Measurements from ENCODE around the gene SLC11A2. TPM values are rescaled to one million over a fixed set of nuclear protein-coding genes. Genes with fewer than 3 reads are reported as not detected.

SLC11A2 gene
- total RNA-seq, 1 experiment from 2014 or later, result 47.9 TPM

GRCh38 chr12:50952510-50952909, 73.7 kb downstream of the SLC11A2 start, which contains the start of gene HIGD1C:
TSS of gene HIGD1C (plus strand) at chr12:50952544. CDS start at chr12:50953999, 1,455 bp downstream.
- TF ChIP-seq CTCF (conservative IDR thresholded peaks at IDR 0.05), result no peak
- Histone ChIP-seq H2BK20ac (ENCODE audit: low read depth, low read length, poor library complexity, severe bottlenecking) (no peak within 1 kb of the TSS), H3K4me2 (ENCODE audit: insufficient read depth, insufficient read length, low read length) (no peak within 1 kb of the TSS), H2BK5ac (ENCODE audit: insufficient read length, low read length) (no peak within 1 kb of the TSS), H4K20me1 (ENCODE audit: control insufficient read depth, insufficient read depth, insufficient read length) (no peaks in the 10 kb centered on the region), H2AK5ac (ENCODE audit: insufficient read length, low read length) (no peak within 1 kb of the TSS), H4K91ac (ENCODE audit: insufficient read length, low read depth, low read length) (no peak within 1 kb of the TSS), H3K23me2 (ENCODE audit: insufficient read length, low read depth, low read length, poor library complexity, severe bottlenecking) (no peaks in the 10 kb centered on the region), H2BK120ac (ENCODE audit: low read depth, low read length, poor library complexity, severe bottlenecking) (no peak within 1 kb of the TSS), H3K4ac (ENCODE audit: low read depth, low read length) (no peak within 1 kb of the TSS), H2AFZ (ENCODE audit: low read length) (no peak within 1 kb of the TSS), H3K9ac (ENCODE audit: extremely low read depth, insufficient read length, low read length) (no peak within 1 kb of the TSS), H3K14ac (ENCODE audit: insufficient read depth, low read length) (no peak within 1 kb of the TSS; the same call in 1 of the 2 replicates), H3K4me1 (ENCODE audit: insufficient read depth, low read length) (no peaks in the 10 kb centered on the region), H3K79me2 (ENCODE audit: insufficient read depth, low read length) (no peaks in the 10 kb centered on the region), H3K56ac (ENCODE audit: insufficient read length, low read depth, low read length) (no peak within 1 kb of the TSS), H3K9me3 (ENCODE audit: control insufficient read depth, low read depth, low read length) (no peaks in the 10 kb centered on the region), H2BK12ac (ENCODE audit: insufficient read length, low read depth, low read length) (no peak within 1 kb of the TSS), H3K27ac (ENCODE audit: insufficient read length, low read depth, low read length) (no peak within 1 kb of the TSS), H3K18ac (ENCODE audit: insufficient read length, low read depth, low read length) (no peak within 1 kb of the TSS), H3K79me1 (ENCODE audit: insufficient read depth, low read depth, low read length, poor library complexity, severe bottlenecking) (no peaks in the 10 kb centered on the region), H3T11ph (ENCODE audit: low read length) (no peak within 1 kb of the TSS), H3K27me3 (ENCODE audit: insufficient read depth, low read length) (no peaks in the 10 kb centered on the region), H4K8ac (replicated peaks; ENCODE audit: insufficient read length, low read depth, low read length) (no peak within 1 kb of the TSS), H4K5ac (ENCODE audit: insufficient read length, low read depth, low read length) (no peak within 1 kb of the TSS), H3K23ac (ENCODE audit: insufficient read length, low read depth, low read length) (no peak within 1 kb of the TSS), H2BK15ac (ENCODE audit: low read depth, low read length) (no peak within 1 kb of the TSS)
- H3K27me3 Mint-ChIP-seq (ENCODE audit: low read depth), result no peaks in the 10 kb centered on the region
- H3K27ac Mint-ChIP-seq, result peak within 1 kb of the TSS in 1 of 3 experiments; percentile 82; a peak in 2 of 7 replicates
- WGBS (ENCODE audit: extremely low coverage, insufficient read length, low lambda C conversion rate), result no CpG with 5 or more reads among the region's 19 CpGs
- DNase-seq, result no peak
- H3K9me3 Mint-ChIP-seq, result peaks cover 4 to 5% of the 10 kb centered on the region in 2 experiments; a peak in 2 of 5 replicates
- no peak within 1 kb of the TSS for H3K4me3 Mint-ChIP-seq
- H3K36me3 Mint-ChIP-seq (ENCODE audit: insufficient read depth in 1 of 3, low read depth in 3 of 3), result no peaks in the 10 kb centered on the region; a peak in 1 of 7 replicates
- peaks cover 0 to 7% of the 10 kb centered on the region in 2 experiments; a peak in 2 of 4 replicates for H3K4me1 Mint-ChIP-seq

Measured in H9 (cell line).